GM23338 (cell line): ENCODE data around the gene ZP2.

ENCODE experiments used
- CREB1 ChIP-seq: fragments of 250-450 bp; sonication (Bioruptor Pico); IDR thresholded peaks from 2 replicates; pipeline ENCODE4 v1.5.0; 2020; ENCODE audit warnings: low read depth, mild to moderate bottlenecking, moderate library complexity
- EZH2 ChIP-seq: fragments of 200-600 bp; sonication (generic); IDR thresholded peaks from one replicate; pipeline ENCODE4 v1.8.0; 2017; ENCODE audit warnings: antibody characterized with exemption, mild to moderate bottlenecking, low read depth; ENCODE audit not compliant: unreplicated experiment
- EZH2phosphoT487 ChIP-seq: fragments of 200-600 bp; sonication (generic); IDR thresholded peaks from one replicate; pipeline ENCODE4 v1.8.1; 2018; ENCODE audit warnings: antibody characterized with exemption; ENCODE audit not compliant: unreplicated experiment
- JUNB ChIP-seq: IDR thresholded peaks from one replicate; pipeline ENCODE4 v1.6.1; 2016; ENCODE audit warnings: antibody characterized with exemption; ENCODE audit not compliant: unreplicated experiment
- NANOG ChIP-seq: IDR thresholded peaks from 2 replicates; pipeline ENCODE4 v1.6.1; 2016; ENCODE audit warnings: antibody characterized with exemption, borderline replicate concordance
- POLR2AphosphoS5 ChIP-seq: IDR thresholded peaks from 2 replicates; pipeline ENCODE4 v1.6.1; 2016; ENCODE audit warnings: antibody characterized with exemption, low read depth
- STAT1 ChIP-seq: IDR thresholded peaks from one replicate; pipeline ENCODE4 v1.6.1; 2016; ENCODE audit warnings: antibody characterized with exemption; ENCODE audit not compliant: unreplicated experiment
- ZNF114 ChIP-seq: fragments of 250-450 bp; sonication (Bioruptor Pico); IDR thresholded peaks from 2 replicates; pipeline ENCODE4 v1.5.0; 2020; ENCODE audit warnings: mild to moderate bottlenecking, moderate library complexity
- ZNF331 ChIP-seq: fragments of 250-450 bp; sonication (Bioruptor Pico); IDR thresholded peaks from 2 replicates; pipeline ENCODE4 v1.5.0; 2020; ENCODE audit warnings: low read depth, mild to moderate bottlenecking, moderate library complexity
- TF ChIP-seq, protein P1 (sequence below), 2 experiments: fragments of 200-600 bp in 1 of 2; sonication (generic) in 1 of 2; conservative IDR thresholded peaks; 2 replicates each; pipeline versions ENCODE4 v1.5.1 to v1.6.1; 2016 to 2017; ENCODE audit warnings: antibody characterized with exemption in 2 of 2, low read depth in 2 of 2, mild to moderate bottlenecking in 2 of 2, moderate library complexity in 1 of 2
- TF ChIP-seq, protein P2 (sequence below): IDR thresholded peaks from 2 replicates; pipeline ENCODE4 v1.6.1; 2016; ENCODE audit warnings: antibody characterized with exemption
- TF ChIP-seq, protein P3 (sequence below): IDR thresholded peaks from one replicate; pipeline ENCODE4 v1.6.1; 2018; ENCODE audit warnings: antibody characterized with exemption; ENCODE audit not compliant: unreplicated experiment

DNA sequence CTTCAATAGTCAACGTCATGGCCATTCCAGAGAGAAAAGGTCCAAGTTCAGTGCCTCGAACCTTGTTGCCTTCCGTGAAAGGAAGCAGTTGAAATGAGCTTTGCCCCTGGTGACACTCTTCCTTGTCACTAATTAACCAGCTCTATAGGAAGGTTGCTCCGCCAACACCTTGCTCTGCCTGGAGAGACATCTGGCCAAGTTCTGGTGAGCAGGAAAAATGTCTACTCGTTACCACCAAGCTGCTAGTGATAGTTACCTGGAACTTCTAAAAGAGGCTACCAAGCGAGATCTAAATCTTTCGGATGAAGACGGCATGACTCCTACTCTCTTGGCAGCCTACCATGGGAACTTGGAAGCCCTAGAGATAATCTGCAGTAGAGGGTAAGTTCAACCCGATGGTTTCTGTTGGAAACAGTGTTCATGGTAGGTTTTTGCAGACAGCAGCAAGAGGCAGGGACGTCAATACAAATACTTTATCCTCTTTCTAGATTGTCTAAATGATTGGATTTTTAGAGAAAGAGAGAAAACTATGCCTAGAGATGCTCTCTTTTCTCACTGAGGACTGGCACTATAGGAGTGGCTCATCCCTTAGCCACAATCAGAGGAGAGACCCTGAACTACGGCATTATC, 22.3 kb upstream of the ZP2 start, which contains the start of gene ANKS4B:
- TF ChIP-seq, protein P1, sequence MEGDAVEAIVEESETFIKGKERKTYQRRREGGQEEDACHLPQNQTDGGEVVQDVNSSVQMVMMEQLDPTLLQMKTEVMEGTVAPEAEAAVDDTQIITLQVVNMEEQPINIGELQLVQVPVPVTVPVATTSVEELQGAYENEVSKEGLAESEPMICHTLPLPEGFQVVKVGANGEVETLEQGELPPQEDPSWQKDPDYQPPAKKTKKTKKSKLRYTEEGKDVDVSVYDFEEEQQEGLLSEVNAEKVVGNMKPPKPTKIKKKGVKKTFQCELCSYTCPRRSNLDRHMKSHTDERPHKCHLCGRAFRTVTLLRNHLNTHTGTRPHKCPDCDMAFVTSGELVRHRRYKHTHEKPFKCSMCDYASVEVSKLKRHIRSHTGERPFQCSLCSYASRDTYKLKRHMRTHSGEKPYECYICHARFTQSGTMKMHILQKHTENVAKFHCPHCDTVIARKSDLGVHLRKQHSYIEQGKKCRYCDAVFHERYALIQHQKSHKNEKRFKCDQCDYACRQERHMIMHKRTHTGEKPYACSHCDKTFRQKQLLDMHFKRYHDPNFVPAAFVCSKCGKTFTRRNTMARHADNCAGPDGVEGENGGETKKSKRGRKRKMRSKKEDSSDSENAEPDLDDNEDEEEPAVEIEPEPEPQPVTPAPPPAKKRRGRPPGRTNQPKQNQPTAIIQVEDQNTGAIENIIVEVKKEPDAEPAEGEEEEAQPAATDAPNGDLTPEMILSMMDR (conservative IDR thresholded peaks at IDR 0.05; ENCODE audit: low read depth in 2 of 2), result no peak
- no peak for TF ChIP-seq EZH2phosphoT487
- TF ChIP-seq EZH2, result no peak
- TF ChIP-seq POLR2AphosphoS5, result no peak
- TF ChIP-seq NANOG, result no peak
- TF ChIP-seq, protein P2, sequence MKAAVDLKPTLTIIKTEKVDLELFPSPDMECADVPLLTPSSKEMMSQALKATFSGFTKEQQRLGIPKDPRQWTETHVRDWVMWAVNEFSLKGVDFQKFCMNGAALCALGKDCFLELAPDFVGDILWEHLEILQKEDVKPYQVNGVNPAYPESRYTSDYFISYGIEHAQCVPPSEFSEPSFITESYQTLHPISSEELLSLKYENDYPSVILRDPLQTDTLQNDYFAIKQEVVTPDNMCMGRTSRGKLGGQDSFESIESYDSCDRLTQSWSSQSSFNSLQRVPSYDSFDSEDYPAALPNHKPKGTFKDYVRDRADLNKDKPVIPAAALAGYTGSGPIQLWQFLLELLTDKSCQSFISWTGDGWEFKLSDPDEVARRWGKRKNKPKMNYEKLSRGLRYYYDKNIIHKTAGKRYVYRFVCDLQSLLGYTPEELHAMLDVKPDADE, result no peak
- no peak for TF ChIP-seq STAT1
- TF ChIP-seq, protein P3, sequence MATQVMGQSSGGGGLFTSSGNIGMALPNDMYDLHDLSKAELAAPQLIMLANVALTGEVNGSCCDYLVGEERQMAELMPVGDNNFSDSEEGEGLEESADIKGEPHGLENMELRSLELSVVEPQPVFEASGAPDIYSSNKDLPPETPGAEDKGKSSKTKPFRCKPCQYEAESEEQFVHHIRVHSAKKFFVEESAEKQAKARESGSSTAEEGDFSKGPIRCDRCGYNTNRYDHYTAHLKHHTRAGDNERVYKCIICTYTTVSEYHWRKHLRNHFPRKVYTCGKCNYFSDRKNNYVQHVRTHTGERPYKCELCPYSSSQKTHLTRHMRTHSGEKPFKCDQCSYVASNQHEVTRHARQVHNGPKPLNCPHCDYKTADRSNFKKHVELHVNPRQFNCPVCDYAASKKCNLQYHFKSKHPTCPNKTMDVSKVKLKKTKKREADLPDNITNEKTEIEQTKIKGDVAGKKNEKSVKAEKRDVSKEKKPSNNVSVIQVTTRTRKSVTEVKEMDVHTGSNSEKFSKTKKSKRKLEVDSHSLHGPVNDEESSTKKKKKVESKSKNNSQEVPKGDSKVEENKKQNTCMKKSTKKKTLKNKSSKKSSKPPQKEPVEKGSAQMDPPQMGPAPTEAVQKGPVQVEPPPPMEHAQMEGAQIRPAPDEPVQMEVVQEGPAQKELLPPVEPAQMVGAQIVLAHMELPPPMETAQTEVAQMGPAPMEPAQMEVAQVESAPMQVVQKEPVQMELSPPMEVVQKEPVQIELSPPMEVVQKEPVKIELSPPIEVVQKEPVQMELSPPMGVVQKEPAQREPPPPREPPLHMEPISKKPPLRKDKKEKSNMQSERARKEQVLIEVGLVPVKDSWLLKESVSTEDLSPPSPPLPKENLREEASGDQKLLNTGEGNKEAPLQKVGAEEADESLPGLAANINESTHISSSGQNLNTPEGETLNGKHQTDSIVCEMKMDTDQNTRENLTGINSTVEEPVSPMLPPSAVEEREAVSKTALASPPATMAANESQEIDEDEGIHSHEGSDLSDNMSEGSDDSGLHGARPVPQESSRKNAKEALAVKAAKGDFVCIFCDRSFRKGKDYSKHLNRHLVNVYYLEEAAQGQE, result no peak
- TF ChIP-seq JUNB, result no peak
- no peak for TF ChIP-seq CREB1 (CRISPR knock-in tag)
- no peak for TF ChIP-seq ZNF114 (CRISPR knock-in tag)
- TF ChIP-seq ZNF331 (CRISPR knock-in tag), result no peak
